ENCODE results near the gene THSD7B.
"Not testable (repeated sequence)": the region's sequence is repeated elsewhere in the genome, so short reads cannot be mapped to it uniquely, and the experiment has no call there.

Gene THSD7B

DNA sequence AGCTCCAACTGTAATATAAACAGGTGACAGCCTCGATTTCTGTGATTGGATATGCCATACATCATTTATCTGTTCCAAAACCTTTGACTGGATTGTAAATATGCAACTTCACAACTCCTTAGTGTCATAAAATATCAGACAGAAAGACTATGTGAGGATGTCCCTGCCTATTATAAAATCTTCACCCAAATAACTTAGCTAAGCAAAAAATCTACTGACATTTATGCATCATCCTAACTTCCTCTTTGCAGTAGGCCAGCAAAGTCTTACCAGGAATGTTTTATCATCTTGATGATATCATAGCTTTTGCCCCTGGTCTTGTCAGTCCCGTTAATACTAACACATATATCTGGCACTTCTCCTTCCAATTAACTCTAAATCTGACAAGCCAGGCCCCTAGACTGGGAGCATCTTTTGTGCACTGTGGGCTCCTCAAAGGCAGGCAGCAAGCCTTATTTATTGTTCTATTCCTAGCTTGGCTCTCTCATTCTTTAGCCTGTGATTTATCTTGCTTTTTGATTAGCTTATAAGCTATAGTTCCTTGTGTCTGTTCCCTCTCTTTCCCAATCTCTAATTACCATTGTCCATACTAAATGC is 842.5 kb downstream of the THSD7B start:
- no peak for DNase-seq

DNA sequence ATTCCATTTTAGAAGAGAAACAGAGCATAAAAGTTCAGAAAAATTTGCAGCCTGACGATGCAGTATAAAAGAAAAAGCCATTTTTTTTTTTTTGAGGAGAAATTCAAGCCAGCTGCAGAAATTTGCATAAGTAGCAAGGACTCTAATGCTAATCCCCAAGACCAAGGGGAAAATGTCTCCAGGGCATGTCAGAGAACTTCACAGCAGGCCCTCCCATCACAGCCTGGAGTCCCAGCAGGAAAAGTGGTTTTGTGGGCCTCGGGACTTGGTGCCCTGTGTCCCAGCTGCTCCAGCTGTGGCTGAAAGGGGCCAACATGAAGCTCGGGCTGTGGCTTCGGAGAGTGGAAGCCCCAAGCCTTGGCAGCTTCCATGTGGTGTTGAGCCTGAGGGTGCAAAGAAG is 873.6 kb downstream of the THSD7B start:
- DNase-seq = no peak

DNA sequence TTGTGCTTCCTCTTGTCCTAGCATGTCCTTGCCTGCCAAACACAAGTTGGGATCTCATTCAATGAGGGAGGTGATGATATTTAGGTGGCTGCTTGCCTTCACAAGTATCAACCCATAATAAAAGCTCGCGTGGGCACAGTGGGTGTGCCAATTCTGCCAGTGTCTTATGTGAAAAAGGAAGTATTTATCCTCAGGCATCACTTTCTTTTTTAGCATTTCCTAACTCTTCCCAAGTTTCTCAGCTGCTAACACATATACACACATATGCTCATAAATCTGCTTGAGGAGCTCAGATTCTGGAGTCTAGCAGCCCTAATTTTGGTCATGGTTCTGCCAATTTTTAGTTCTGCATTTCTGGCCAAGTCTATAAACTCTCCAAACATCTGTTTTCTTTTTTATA is 879.4 kb downstream of the THSD7B start:
- DNase-seq = no peak

DNA sequence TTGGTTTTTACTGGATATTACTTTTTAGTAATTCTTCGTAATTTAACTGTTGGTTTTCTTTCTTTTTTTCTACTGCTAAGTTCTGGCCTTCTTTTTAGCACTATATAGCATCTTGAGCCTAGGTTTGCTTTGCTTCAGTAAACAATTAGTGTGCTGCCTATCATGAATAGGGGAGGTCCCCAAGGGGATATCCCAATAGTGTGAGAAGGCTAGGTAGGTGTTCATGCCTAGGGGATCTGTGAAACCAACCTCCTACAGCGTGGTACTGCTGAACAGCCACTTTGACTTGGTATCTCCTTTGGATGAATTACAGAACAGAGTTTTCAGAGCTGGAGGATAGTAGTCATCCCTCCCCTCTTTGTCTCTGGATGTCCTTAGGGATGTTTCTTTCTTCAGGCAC is 888.7 kb downstream of the THSD7B start:
- DNase-seq = no peak

DNA sequence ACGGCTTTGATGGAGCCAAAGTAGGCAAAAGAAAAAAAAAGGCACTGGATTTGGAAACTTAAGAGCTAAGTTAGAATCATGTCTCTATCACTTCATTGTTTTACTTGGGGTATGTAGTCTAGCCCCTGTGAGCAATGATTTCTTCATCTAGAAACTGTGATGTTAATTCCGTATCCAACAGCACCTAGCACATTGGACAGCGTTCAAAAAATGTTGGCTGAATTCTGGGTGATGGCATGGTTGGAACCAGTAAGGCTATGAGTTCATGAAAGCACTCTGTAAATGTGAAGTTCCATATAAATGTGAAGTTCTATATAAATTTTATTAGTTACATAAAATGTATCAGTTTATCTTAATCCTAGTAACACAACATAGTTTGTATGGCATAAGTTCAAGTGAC is 890.5 kb downstream of the THSD7B start:
- DNase-seq = no peak

DNA sequence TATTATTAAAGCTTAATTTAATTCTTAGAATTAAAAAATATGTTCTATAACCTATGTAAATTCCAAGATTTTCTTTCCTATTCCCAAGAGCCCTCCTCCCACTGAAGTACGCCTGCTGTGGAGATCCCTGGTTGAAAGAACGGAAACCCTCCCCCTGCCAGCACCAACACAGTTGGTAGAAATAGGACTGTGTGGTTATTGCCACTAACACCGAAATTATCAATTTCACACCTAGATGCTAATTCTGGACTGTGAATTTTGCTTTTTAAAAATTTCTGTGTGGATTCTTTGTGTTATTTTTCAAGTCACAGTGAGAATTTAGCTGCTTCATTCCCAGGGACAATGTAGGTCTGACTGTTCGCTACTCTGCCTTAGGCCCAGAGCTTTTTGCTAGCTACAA is 893.1 kb downstream of the THSD7B start:
- DNase-seq = no peak

DNA sequence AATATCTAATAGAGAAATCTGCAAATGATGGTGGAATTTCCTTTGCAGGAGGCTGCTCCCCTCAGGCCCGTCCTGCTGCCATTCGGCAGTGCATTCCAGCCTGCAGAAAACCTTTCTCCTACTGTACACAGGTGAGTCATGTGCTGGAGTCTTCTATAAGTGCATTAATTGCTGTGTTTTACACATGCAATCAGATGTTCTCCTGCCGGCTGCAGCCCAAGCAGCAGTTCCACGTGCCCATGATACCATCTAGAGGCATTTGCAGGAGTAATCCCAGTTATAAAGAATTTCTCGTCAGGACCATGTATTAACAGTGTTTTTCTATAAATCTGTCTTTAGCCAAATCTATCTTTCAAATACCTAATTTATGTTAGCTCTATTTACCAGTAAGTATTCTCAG is 894.3 kb downstream of the THSD7B start:
- DNase-seq = no peak

DNA sequence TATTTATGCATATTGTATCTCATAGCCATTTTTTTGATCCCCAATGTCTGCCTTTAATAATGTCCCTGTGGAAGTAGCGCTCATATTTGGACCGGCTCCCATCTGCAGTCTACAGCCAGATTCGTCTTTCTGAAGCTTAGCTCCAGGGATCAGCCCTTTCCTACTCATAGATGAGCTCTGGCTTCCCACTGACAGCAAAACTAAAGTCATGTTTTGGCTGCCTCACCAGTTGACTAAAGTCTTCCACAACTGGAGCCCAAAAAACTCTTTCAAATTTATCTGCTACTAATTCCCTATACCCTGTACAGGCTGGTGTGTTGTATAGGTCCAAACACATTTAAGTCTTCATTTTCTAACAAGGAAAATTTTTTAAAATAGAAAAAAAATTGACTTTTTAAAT is 904.8 kb downstream of the THSD7B start:
- DNase-seq = no peak

DNA sequence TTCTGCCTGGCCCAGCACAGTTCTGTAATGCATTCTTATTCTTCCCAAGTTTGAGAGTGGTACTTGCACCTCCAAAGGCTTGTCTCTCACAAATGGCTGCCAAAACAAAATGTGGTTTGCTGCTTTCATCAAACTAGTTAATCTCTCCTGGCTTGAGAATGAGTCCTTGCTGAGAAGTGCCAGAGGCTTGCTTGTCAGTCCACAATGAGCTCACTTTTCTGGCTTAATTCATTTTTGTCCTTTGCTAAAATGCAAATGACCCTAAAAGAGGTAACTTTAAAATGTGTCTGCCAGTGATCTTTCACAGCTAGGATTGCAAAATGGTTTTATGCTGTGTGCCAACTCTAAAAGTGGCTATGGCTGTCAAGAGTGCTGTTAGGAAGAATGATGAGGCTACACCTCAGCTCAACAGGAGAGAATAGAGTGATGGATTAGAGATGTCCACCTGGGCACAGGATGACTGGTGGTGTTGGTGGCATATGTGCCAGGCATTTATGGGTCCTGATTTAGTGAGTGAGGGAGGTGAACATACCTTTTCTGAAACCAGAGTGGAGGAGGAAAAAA is 907.7 kb downstream of the THSD7B start:
- no peak for DNase-seq

DNA sequence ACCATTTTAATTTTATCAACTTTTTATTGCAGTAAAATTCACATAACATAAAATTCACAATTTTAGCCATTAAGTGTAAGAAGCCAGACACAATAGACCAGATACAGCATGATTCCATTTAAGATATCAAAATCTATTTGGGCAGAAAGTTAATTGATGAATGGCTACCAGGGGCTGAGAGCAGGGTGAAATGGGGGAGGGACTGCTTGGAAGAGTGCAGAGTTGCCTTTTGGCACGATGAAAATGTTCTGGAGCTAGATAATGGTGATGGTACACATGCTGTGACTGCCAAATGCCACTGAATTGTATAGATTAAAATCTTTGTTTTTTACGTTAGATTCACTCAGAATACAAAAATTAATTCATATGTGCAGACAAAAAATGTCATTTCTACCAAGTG is 909.6 kb downstream of the THSD7B start:
- DNase-seq = no peak

DNA sequence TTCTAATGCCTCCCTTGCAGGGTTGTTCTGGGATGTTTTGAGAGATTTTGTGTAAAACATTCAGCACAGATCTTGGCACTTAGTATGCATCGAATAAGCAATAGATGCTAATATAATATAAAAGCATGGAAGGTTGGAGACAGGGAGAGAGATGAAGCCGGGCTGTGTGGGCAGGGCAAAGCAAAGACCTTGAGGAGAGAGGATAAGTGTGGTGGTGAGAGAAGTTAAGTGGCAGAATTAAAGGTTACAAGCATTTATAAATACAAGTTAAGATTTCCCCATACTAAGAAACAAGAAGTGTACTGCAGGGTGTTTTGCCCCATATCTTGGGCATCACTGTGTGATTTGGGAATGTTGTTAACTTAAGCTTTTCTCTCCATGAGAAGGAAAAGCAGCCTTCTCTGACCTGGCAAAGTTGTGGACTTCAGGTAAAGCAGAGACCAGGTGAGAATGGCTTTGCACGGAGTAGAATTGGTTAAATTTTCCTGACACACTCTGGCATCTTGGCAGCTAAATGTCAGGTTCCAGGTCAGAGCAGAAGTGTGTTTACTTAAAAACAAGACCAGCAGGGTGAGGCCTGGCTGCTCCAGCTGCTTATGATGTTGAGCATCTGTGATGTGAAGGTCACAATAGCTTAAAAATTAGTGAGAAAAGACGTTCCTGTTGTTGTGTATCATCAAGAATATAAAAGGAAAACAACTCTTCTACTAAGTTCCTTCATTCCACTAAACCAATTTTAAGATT is 910.4 kb downstream of the THSD7B start:
- DNase-seq = no peak

DNA sequence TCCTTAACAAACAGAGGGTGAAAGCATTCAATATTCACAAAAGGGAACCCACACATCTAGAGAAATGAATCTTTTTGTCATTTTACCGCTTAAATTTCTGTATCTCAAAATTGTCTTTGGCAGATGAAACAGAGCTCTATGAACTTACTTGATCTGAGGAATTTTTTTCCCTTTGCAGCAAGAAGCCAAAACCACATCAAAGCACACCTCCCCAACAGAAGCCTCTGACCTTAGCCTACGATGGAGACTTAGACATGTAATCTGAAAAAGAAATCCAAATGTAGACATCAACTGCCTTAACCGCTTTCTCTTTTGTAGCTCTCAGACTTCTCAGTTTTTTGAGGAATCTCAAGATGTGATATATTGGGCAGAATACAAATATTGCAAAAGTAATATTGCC is 911.0 kb downstream of the THSD7B start:
- DNase-seq = no peak

DNA sequence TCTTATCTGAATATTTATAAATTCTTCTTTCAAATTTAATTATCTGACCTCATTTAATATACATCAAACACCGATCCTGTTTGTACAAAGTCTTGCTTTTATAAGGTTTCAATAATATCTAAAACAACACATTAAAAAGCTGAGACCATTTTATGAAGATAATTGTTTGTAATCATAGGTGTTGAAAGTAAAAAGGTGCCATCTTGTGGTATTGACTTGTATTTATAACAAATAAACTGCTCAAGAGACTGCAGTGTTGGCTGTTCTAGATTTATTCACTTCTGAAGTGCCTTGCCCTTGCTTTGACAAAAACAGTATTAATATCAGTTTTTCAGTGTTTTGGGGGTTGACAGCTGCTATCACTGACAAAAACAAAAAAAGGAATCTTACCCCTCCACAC is 912.1 kb downstream of the THSD7B start:
- no peak for DNase-seq

DNA sequence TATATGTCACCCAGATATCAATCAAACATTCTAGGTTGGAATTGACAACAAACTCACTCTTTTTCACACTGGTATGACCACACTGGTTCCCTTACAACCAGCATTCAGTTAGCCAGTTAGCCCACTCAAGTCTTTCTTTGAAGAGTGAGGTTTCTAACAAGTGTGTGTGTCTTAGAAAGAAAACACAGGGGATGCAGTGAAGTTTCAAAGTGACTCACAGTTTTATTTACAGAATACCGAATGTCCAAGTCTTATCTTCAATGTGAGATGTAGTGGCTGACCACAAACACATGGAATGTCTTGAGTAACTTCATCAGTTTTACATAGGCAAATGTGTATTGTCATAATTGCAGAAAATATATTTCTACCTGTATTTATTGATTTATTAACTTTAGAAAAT is 924.2 kb downstream of the THSD7B start:
- DNase-seq = no peak

DNA sequence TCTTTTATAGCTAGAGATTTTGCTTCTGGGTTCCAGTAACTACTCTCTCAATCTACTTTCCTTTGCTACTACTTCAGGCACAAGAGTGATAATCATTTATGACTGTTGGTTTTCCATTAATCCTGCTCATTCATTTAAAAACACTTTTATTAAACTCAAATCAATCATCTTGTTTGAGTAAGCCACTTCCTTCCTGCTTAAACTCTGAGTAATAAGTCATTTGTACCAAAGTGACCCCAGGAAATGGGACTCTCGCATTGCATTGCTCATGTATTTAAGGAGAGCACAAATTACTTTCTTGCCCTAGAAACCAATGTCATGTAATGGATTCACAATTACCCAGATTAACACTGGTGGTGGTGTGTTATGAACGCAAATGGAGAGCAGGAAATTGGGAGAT is 928.2 kb downstream of the THSD7B start:
- DNase-seq = no peak

DNA sequence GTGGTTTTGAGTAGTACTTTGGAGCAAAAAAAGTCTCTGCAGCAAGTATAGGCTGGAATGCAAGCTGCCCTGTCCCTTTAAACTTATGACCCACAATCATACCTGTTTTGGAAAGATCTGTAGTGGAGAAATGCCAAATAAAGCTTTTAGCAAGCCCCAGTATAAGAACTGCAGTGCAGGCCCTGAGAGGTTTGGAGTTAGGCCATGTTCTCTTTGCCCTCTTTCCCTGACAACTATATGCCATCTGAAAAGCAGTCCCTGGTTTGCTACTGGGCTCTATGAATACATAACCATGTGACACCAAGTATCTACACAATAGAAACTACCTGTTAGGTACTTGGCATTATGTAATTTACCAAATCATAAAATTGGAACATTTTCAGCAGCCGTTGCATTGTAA is 931.6 kb downstream of the THSD7B start:
- DNase-seq = no peak

DNA sequence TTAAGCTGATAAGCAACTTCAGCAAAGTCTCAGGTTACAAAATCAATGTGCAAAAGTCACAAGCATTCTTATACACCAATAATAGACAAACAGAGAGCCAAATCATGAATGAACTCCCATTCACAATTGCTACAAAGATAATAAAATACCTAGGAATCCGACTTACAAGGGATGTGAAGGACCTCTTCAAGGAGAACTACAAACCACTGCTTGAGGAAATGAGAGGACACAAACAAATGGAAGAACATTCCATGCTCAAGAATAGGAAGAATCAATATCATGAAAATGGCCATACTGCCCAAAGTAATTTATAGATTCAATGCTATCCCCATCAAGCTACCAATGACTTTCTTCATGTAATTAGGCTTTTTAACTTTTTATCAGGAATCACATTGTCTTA is 934.9 kb downstream of the THSD7B start:
- not testable (repeated sequence) for DNase-seq

DNA sequence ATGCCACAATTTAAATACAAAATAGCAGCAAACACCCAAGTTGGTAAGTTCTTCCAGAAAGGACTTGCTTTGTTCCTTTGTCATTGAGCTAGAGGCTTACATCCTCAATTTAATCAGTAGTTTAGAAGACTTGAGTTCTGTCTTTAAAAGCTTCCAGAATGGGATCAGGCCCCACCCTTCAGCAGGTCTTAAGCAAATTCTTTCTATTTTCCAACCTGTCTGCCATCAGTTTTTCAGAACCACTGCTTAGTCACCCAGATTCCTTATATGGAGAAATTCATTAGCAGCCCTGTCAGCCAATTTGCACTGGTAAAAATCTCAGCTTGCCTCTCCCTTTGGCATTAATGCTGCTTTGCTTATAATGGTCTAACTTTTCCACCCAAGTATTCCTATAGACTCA is 935.3 kb downstream of the THSD7B start:
- DNase-seq = no peak

DNA sequence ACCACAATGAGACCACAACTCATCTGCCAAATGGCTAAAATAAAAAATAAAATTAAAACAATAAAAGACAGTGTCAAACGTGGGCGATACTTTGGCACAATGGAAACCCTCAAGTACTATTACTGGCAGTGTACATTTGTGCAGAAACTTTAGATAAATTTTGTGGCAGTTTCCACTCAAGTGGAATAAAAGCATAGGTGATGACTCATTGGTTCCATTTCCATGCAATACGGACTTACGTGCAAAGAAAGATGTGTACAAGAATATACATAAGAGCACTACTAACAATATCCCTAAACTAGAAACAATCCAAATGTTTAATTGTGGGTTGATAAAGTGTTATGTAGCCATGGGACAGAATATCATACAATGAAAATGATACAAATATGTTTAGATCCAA is 940.0 kb downstream of the THSD7B start:
- DNase-seq = no peak

DNA sequence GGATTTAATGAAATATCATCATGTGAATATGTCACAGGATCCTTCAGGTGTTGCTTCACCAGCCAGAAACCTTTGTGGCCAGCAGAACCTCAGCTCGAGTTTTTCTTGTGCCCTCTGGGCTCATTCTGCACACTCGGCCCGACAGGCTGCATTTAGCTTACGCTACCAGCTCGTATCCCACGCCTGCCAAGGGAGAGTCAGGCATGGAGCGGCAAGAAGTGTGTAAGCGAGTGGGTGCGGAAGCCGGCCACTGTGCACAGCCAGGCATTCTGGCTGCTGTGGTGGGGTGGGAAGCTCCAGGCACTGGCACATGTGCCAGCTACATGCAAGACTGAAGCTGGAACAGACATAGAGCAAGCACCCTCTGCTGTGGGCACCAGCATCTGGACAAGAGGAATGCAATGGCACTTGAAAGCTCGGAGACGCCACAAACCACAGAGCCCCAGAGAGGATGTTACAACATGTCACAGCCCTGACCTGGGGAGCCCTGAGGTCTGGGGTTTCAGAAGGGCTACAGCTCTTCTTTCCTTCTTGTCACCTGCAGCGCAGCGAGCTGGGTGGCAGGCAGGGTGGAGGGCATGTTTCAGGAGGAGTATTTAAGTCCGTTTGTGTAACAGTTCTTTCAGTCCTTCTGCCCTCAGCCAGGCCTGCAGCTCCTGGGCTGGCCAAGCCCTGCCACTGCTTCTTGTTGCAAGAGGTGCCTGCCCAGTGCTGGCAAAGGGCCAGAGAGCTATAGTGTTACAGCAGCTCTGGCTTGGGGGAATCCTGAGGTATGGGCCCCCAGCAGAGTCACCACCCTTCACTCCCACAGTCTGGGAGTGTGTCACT is 941.7 kb downstream of the THSD7B start:
- no peak for DNase-seq

DNA sequence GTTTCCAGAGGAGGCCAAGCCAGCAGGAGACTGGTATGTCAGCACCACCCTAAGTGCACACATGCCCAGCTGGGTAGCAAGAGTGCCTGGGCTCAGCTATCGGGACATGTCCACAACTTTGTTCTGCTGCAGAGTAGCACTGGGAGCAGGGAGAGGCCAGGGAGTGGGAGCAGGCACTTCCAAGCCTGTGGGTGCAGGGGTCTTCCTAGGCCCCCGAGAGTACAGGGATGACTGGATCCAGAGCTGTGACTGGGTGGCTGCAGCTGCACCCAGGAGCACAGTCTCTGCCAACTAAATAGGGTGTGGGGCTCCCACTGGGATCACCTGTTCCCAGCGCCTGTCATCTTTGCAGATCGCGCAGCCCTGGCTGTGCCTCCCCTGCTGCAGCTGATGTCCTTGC is 943.0 kb downstream of the THSD7B start:
- DNase-seq = no peak

DNA sequence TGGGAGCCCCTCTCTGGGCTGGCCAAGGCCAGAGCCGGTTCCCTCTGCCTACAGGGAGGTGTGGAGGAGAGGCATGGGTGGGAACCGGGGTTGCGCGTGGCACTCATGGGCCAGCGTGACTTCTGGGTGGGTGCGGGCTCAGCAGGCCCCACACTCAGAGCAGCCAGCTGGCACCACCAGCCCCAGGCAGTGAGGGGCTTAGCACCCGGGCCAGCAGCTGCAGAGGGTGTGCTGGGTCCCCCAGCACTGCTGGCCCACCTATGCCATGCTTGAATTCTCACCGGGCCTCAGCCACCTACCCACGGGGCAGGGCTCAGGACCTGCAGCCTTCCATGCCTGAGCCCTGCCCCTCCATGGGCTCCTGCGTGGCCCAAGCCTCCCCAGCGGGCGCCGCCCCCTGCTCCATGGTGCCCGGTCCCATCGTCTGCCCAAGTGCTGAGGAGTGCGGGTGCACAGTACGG is 950.4 kb downstream of the THSD7B start:
- DNase-seq = no peak

DNA sequence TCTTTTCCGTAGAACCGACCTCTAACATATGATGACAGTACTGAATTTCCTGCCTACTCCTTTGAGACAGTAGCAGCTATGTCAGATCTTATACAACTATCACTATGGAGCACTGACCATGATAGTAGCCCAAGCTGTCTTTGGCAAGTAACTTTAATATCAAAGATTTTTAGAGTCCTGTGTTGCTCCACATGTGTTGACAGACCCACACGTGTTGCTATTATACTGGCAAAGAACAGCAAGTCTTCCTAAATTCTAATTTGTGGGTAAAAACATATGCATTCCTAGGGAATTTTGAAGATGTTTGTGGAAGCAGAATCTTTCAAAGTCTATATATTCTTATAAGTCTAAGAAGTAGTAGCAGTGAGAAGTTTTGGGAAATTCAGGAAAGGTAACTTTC is 953.4 kb downstream of the THSD7B start:
- no peak for DNase-seq

DNA sequence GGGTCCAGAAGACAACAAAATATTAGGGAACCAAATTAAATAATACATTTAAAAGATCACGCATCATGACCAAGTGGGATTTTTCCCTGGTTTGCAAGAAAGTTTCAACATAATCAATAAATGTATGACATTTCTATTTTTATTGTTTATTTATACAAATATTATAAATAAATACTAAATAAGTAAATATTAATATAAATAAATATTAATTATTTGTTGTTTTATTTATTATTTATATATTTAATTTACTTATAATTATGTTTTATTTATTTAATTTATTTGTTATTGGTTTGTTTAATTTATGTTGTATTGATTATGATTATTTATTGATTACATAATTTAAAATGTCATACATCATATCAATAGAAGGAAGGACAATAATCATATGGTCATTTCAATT is 956.4 kb downstream of the THSD7B start:
- DNase-seq = no peak
